NCI-H2171 (cell line): ENCODE results near the gene PARN.
"Not testable (repeated sequence)": the region's sequence is repeated elsewhere in the genome, so short reads cannot be mapped to it uniquely, and the experiment has no call there.

Experiments used
- DNase-seq: peaks from one replicate; lab custom pipeline; 2025; lab: John Stamatoyannopoulos, UW

The PARN gene

DNA sequence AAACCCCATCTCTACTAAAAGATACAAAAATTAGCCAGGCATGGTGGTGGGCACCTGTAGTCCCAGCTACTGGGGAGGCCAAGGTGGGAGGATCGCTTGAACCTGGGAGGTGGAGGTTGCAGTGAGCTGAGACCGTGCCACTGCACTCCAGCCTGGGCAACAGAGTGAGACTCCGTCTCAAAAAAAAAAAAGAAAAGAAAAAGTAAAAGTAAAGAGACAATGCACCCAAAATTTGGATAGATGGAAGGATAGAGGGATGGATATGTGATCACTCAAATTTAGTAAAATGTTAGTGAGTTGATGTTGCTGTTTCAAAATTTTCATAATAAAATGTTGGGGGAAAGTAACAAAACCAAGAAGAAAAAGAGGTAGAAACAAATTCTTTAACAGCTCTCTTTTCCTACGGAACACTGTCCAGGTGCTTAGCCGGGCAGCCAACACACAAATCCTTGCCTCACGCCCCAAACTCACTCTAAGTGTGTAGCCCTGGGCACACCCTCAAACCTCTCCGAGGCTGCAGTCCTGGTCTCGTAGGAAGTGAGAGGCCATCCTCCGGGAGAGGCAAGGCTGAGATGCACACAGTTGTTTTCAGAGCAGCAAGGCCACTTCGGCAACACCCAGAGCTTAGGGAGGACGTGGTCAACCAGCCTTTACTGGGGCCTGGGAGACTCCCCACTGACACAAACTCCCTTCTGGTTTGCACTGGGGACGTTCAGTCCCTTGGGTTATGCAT is 228.9 kb downstream of the PARN start:
- DNase-seq, result not testable (repeated sequence)

DNA sequence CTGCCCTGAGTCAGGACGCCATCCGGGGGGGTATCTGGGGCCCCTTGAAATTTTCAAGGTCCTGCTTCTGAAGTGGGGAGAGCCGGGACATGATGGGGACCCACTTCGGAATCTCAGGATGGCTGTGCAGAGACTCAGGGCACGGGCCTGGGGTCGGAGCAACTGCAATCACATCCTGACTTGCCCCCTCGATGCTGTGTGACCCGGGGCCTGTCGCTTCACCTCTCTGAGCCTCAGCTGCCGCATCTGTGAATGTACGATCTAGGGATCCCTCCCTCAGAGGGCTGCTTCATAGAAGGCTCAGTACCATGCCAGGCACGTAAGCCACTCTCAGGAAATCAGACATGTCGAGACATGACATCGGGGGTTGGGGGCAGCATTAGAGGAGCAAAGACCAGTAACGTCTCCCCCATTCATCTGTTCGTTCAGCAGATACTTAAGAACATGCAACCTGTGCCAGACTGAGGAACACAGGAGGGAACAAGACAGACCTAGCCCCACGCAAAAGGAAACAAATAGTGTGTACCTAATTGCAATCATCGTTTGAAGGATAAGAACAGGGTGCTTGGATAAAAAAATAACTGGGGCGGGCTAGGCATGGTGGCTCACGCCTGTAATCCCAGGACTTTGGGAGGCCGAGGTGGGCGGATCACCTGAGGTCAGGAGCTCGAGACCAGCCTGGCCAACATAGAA is 229.6 kb downstream of the PARN start:
- no peak for DNase-seq

DNA sequence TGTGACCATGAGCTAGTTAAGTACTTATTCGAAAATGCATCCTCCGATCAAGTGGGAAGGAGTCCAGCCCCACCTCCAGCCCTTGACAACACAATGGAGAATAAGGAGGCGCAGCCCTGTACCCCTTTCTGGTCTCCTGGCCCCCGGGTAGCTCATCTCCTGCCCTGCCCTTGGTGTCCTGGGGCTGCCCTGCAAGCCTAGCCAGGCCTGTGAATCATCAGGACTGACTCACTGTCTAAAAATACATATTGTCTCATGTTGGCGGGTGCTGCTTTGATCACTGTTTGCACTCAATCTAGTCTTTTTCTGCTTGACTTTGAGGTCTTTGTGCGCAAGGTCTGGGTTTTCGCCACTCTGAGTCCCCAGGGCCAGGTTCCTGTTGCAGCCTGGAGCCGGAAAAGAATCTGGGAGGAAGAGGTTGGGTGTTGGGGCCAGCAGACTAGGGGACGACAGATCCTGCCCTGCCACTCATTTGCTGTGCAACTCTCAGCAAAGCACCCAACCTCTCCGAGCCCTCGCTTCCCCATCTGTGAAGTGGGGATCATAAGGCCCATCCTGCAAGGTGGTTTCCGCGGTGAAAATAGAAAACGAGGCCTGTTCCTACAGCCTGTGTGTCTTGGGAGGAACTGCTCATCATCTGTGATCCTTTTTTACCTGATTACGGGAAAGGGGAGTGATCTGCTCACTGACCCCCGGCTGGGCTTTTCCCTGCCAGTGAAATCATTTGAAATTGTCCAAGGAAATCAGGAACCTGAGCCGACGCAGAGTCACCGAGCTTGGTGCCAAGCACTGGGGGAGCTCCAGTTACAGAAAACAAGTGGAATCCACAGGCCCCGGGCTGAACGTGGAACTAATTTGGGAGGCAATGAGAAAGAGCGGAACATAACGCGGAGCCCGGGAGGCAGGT is 230.4 kb downstream of the PARN start:
- DNase-seq, result no peak

DNA sequence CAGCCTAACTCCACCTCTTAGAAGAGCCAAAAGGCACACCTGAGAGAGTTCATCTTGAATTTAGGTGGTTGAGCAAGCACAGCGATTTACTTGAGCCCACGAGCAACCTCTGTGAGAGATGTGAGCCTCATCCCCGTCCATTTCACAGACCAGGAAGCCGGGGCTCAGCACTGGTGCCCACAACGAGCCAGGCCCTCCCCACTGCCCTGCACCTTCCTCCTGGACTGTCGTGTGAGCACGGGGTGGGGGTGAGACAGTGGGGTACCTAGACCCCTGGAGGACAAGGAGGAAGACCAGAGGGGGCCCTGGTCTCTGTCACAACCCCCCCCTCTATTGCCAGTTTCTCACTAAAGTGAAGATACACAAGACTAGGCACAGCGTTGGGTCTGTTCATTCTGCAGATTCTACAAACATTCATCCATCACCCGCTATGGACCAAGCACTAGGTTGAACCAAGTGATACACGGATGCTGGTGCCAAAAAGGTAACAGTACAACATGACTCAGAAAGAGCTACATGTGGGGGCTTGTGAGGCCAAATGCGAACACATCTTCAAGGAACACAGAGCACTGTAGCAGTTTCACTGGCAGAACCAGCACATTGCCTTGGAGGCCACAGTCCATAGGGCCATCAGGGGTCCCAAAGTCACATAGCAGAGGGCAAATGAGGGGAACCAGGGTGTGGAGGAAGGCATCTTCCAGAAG is 231.9 kb downstream of the PARN start:
- no peak for DNase-seq

DNA sequence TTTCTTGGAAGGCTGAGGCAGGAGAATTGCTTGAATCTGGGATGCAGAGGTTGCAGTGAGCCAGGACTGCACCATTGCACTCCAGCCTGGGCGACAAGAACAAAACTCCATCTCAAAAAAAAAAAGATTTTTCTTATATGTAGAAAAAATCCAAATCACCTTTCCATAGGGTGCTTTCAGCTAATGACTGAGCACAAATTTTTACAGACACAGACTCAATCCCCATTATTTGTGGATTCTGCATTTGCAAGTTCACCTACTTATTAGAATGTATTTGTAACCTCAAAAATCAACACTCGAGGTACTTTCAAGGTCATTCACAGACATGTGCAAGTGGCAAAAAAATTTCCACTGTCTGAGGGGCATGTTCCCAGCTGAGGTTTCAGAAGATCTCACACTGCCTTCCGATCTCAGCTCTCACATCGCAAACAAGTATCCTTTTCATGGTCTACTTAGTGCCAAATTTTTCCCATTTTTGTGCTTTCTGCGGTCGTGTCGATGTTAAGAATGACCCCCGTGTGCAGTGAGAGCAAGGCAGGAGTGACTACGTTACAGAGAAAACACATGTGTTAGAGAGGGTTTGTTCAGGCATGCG is 234.3 kb downstream of the PARN start:
- DNase-seq, result not testable (repeated sequence)

DNA sequence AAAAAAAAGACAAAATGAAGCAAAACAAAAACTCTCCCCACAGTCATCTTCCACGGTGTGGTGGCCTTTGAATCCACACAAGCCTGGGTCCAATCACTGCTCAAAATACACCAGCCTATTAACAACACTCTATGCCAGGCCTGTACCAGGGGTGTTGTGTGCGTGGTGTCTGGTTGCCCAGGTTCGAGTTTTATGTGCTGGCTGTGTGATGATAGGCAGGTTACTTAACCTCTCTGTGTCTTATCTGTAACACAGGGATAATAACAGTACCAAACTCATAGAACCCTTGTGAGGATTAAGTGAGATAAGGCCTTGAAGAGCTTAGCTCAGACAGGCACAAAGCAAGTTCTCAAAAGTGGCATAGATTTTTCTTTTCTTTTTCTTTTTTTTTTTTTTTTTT is 235.2 kb downstream of the PARN start:
- DNase-seq, result no peak

DNA sequence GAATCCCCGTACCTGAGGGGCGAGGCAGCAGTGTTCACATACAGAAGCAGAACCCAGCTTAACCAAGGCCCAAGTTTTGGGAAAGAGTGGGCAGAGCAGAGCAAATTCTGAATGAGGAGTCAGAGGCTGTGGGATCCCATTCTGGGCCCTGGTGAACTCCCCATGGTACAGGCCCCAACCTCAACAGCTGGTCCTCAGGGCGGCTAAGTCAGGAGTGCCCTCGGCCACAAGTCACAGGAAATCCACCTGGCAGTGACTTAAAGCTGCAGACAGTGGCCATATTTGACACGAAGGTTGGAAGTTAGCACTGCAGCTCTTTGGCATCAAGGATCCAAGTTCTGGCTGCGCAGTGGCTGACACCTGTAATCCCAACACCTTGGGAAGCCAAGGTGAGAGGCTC is 237.1 kb downstream of the PARN start:
- DNase-seq, result no peak

DNA sequence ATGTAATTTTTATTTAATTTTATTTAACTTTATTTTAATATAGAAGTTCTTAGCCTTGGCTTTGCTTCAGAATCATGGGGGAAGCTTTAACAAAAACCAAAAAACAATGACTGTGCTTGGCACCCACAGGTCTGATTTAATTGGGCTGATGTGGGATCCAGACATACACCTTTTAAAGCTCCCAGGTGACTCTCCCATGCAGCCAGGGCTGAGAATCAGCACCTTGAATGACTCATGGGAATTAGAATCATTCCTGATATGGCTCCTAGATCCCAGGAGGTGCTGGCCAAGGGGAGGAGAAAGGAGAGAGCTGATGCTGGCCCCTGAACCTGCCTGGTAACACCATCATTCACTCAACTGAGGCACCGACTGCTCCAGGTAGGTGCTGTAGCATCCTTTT is 240.7 kb downstream of the PARN start:
- no peak for DNase-seq

DNA sequence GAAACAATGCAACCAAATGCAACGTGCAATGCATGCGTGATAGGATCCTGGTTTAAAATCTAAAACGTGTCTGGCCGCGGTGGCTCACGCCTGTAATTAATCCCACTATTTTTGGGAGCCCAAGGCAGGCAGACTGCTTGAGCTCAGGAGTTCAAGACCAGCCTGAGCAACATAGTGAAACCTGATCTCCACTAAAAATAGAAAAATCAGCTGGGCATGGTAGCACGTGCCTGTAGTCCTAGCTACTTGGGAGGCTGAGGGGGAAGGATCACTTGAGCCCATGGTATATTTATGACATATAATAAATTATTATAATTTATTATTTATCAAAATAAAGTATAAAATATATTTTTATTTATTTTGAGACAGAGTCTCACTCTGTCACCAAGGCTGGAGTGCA is 241.8 kb downstream of the PARN start:
- DNase-seq, result no peak

DNA sequence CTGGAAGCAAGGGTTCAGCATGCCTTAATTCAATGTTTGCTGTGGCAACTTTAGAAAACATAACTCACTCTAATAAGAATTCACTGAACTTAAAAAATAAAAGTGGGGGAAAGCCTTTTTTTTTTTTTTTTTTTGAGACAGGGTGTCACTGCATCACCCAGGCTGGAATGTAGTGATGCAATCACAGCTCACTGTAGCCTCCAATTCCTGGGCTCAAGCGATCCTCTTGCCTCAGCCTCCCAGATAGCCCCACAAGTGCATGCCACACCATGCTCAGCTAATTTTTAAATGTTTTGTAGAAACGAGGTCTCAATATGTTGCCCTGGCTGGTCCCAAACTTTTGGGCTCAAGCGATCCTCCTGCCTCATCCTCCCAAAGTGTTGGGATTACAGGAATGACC is 243.9 kb downstream of the PARN start:
- no peak for DNase-seq
